BE2C (cell line): ENCODE results near the gene ELMO1.

Experiments used
- DNase-seq: peaks from one replicate; pipeline ENCODE4 v3.0.0-alpha.2; 2020
- H3K27me3 ChIP-seq: fragments of 250-450 bp; sonication (Bioruptor Pico); 2 replicates; pipeline ENCODE4 v1.5.1; 2020; ENCODE audit warnings: mild to moderate bottlenecking
- H3K36me3 ChIP-seq: fragments of 250-450 bp; sonication (Bioruptor Pico); 2 replicates; pipeline ENCODE4 v1.5.1; 2020; ENCODE audit warnings: mild to moderate bottlenecking
- H3K4me1 ChIP-seq: fragments of 250-450 bp; sonication (Bioruptor Pico); 2 replicates; pipeline ENCODE4 v1.5.1; 2020
- H3K4me3 ChIP-seq: 2 replicates; pipeline ENCODE4 v1.5.1; 2011; ENCODE audit warnings: low read depth, low read length
- H3K9me3 ChIP-seq: fragments of 250-450 bp; sonication (Bioruptor Pico); 2 replicates; pipeline ENCODE4 v1.5.1; 2020
- TF ChIP-seq, protein P1 (sequence below): IDR thresholded peaks from 2 replicates; pipeline ENCODE4 v1.5.1; 2012; ENCODE audit warnings: mild to moderate bottlenecking, low read depth, low read length

The ELMO1 gene

GRCh38 chr7:37431413-37431812, 17.3 kb downstream of the ELMO1 start:
- H3K27me3 ChIP-seq, result no peaks in the 10 kb centered on the region
- H3K4me3 ChIP-seq, result no peak overlapping the region
- no peaks in the 10 kb centered on the region for H3K4me1 ChIP-seq
- H3K9me3 ChIP-seq, result peaks cover 4% of the 10 kb centered on the region; the same call in 1 of the 2 replicates
- TF ChIP-seq, protein P1, sequence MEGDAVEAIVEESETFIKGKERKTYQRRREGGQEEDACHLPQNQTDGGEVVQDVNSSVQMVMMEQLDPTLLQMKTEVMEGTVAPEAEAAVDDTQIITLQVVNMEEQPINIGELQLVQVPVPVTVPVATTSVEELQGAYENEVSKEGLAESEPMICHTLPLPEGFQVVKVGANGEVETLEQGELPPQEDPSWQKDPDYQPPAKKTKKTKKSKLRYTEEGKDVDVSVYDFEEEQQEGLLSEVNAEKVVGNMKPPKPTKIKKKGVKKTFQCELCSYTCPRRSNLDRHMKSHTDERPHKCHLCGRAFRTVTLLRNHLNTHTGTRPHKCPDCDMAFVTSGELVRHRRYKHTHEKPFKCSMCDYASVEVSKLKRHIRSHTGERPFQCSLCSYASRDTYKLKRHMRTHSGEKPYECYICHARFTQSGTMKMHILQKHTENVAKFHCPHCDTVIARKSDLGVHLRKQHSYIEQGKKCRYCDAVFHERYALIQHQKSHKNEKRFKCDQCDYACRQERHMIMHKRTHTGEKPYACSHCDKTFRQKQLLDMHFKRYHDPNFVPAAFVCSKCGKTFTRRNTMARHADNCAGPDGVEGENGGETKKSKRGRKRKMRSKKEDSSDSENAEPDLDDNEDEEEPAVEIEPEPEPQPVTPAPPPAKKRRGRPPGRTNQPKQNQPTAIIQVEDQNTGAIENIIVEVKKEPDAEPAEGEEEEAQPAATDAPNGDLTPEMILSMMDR, result no peak
- no peaks in the 10 kb centered on the region for H3K36me3 ChIP-seq
- DNase-seq, result no peak

DNA sequence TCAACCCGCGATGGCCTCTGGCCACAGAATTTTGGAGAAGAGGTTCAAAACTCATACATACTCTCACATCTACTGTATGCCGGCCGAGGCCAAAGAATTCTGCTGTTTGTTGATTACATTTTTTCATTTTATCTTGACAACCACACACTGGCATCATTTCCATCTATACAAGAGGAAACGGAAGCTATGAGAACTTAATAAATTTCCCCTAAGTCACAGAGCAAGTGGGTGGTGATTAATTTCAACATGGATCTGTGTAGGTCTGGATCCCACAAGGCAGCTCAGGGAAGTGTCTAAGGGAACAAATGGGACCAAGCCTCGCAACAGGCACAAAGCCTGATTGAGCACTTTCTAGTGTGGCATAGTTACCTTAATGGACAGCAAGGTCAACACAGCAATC, 18.0 kb downstream of the ELMO1 start:
- no peaks in the 10 kb centered on the region for H3K36me3 ChIP-seq

DNA sequence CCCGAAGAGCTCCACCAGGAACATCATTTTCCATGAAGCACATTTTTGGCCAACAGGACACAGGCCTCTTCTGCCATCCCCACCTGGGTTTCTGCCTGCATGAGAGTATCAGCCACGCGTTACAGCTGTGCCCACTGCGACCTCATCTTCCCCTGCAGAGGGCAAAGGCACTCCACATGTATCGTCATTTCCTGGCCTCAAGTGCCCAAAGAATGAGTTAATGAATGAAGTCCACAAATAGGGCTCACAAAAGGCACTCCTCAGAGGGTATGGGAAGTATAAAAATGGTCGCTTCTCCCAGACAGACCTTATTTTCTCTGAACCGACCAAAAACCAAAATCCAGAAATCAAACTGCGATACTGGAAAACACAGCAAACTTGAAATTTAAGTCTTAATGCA, 18.5 kb downstream of the ELMO1 start:
- Histone ChIP-seq H3K27me3 (no peaks in the 10 kb centered on the region), H3K4me3 (no peak overlapping the region), H3K4me1 (no peaks in the 10 kb centered on the region), H3K9me3 (no peaks in the 10 kb centered on the region), H3K36me3 (no peaks in the 10 kb centered on the region)
- DNase-seq, result no peak
- TF ChIP-seq, protein P1, result no peak

More for the DNA sequence above, 18.0 kb downstream of the ELMO1 start:
- H3K4me1 ChIP-seq, result no peaks in the 10 kb centered on the region
- no peak for DNase-seq
- TF ChIP-seq, protein P1, result no peak
- H3K27me3 ChIP-seq, result no peaks in the 10 kb centered on the region
- H3K4me3 ChIP-seq, result no peak overlapping the region
- peaks cover 1% of the 10 kb centered on the region; the same call in 1 of the 2 replicates for H3K9me3 ChIP-seq

GRCh38 chr7:37429435-37429791, 19.3 kb downstream of the ELMO1 start:
- TF ChIP-seq, protein P1, result no peak
- Histone ChIP-seq H3K36me3 (no peaks in the 10 kb centered on the region), H3K27me3 (no peaks in the 10 kb centered on the region), H3K4me1 (no peaks in the 10 kb centered on the region), H3K4me3 (no peak overlapping the region), H3K9me3 (no peaks in the 10 kb centered on the region)
- DNase-seq, result no peak

DNA sequence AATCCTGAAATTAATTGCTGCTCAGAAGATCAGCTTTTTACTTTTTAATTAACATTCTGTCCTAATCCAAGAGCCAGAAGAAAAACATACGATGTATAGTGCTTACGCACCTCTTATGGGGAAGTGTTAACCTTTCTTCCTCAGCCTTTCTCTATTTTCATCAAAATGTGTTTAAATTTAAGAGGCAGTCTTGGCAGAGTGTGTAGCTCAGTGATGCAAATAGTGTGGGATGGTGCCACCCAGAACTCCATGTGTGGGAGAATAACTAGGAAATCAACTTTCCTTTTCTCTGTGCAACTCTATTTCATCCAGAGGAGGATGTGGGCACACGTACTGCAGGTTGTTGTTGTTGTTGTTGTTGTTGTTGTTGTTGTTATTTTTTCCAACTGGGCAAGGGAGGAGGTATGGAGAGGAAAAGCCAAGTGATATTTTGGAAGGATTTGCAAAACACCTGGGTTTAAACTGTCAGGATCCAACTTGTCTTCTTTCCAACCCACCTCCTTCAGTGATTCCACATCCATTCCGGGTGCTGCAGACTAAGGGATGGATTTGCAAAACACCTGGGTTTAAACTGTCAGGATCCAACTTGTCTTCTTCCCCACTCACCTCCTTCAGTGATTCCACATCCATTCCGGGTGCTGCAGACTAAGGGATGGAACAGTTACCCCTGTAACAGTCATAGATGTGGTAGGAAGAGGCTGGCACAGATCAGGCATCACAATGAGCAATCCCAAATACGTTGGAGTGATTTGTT, 19.8 kb downstream of the ELMO1 start:
- no peaks in the 10 kb centered on the region for H3K4me1 ChIP-seq
- TF ChIP-seq, protein P1, result no peak
- no peaks in the 10 kb centered on the region for H3K27me3 ChIP-seq
- no peak overlapping the region for H3K4me3 ChIP-seq
- no peaks in the 10 kb centered on the region for H3K36me3 ChIP-seq
- H3K9me3 ChIP-seq, result no peaks in the 10 kb centered on the region
- DNase-seq, result no peak

DNA sequence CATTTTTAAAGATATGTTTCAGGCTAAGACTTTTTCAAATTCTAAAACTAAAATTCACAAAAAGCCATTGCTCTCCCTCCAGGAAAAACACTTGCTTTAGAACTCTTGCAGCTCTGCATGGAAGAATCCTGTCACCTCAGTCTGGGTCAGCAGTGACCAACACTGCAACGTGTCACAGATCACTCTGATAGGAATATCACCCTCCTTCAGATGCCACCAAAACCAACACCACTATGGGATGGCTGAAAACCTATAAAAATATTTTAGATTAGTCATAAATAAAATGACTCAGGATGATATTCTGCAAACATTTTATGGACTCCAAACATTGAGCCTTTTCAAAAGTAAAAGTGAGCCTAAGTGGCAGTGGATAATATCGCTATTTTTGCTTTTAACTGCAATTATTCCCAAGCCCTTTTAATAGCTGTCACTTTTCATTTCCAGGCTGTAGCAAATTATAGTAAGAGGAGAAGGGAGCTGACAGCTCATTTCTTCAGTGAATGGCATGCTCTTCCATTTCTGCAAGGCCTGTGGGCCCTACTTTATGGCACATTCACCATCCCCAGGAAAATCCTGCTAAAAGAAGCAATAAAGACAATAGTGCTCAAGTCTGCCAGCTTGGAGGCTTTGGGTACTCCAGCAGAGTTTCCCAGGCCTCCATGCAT, 21.3 kb downstream of the ELMO1 start:
- Histone ChIP-seq H3K4me3 (no peak overlapping the region), H3K9me3 (no peaks in the 10 kb centered on the region), H3K27me3 (no peaks in the 10 kb centered on the region), H3K36me3 (no peaks in the 10 kb centered on the region), H3K4me1 (no peaks in the 10 kb centered on the region)
- no peak for DNase-seq
- TF ChIP-seq, protein P1, result no peak
